GM23338 (cell line): ENCODE results near the gene ROBO1. TPM values are rescaled to one million over a fixed set of nuclear protein-coding genes. Genes with fewer than 3 reads are reported as not detected.

ENCODE experiments used
- ATAC-seq: fragments of 200-7000 bp; cut with Tn5 transposase; 3 replicates; pipeline ENCODE4 v1.9.1; 2020
- DNase-seq: peaks from one replicate; pipeline ENCODE4 v3.0.0-alpha.2; 2015; ENCODE audit warnings: low spot score
- H2AFZ ChIP-seq: fragments of 200-600 bp; sonication (generic); 2 replicates; pipeline ENCODE4 v1.8.0; 2016; ENCODE audit warnings: antibody characterized with exemption, mild to moderate bottlenecking, moderate library complexity
- H3F3A ChIP-seq: fragments of 200-600 bp; sonication (generic); replicated peaks from 2 replicates; pipeline ENCODE4 v1.8.0; 2017; ENCODE audit warnings: antibody characterized with exemption, mixed run types, low read depth
- H3K27ac ChIP-seq: fragments of 200-600 bp; sonication (generic); 2 replicates; pipeline ENCODE4 v1.6.1; 2016; ENCODE audit warnings: low read depth
- H3K27me3 ChIP-seq: fragments of 200-600 bp; sonication (generic); 2 replicates; pipeline ENCODE4 v1.8.0; 2016; ENCODE audit warnings: mild to moderate bottlenecking, mixed run types, moderate library complexity; ENCODE audit not compliant: insufficient read depth
- H3K36me3 ChIP-seq: fragments of 200-600 bp; sonication (generic); 2 replicates; pipeline ENCODE4 v1.8.0; 2016; ENCODE audit warnings: mild to moderate bottlenecking; ENCODE audit not compliant: insufficient read depth
- H3K4me1 ChIP-seq: fragments of 200-600 bp; sonication (generic); 2 replicates; pipeline ENCODE4 v1.8.0; 2016; ENCODE audit warnings: mild to moderate bottlenecking, moderate library complexity; ENCODE audit not compliant: insufficient read depth
- H3K4me2 ChIP-seq: fragments of 200-600 bp; sonication (generic); 2 replicates; pipeline ENCODE4 v1.7.1; 2017; ENCODE audit warnings: mixed run types
- H3K4me3 ChIP-seq: fragments of 200-600 bp; sonication (generic); 2 replicates; pipeline ENCODE4 v1.6.1; 2016; ENCODE audit warnings: mixed run types
- H3K79me2 ChIP-seq: fragments of 200-600 bp; sonication (generic); replicated peaks from 2 replicates; pipeline ENCODE4 v1.8.0; 2017; ENCODE audit warnings: mild to moderate bottlenecking; ENCODE audit not compliant: insufficient read depth
- H3K9me2 ChIP-seq: fragments of 200-600 bp; sonication (generic); 2 replicates; pipeline ENCODE4 v1.8.0; 2017; ENCODE audit not compliant: insufficient read depth
- H4K20me1 ChIP-seq: fragments of 200-600 bp; sonication (generic); replicated peaks from 2 replicates; pipeline ENCODE4 v1.8.0; 2017; ENCODE audit warnings: mild to moderate bottlenecking; ENCODE audit not compliant: insufficient read depth
- H3K27ac Mint-ChIP-seq: 2 replicates; pipeline ENCODE4 v1.8.0; 2020; ENCODE audit warnings: inconsistent platforms, mild to moderate bottlenecking, moderate library complexity, mixed read lengths
- H3K27me3 Mint-ChIP-seq: 3 replicates; pipeline ENCODE4 v1.8.0; 2022; ENCODE audit warnings: low read depth, mild to moderate bottlenecking, moderate library complexity, mixed read lengths, inconsistent platforms; ENCODE audit not compliant: insufficient read depth, poor library complexity
- H3K36me3 Mint-ChIP-seq: 3 replicates; pipeline ENCODE4 v1.8.0; 2021; ENCODE audit warnings: low read depth, mild to moderate bottlenecking, inconsistent platforms, moderate library complexity, mixed read lengths
- H3K4me1 Mint-ChIP-seq: 3 replicates; pipeline ENCODE4 v1.8.0; 2020; ENCODE audit warnings: mild to moderate bottlenecking, inconsistent platforms, mixed read lengths
- H3K4me3 Mint-ChIP-seq: 3 replicates; pipeline ENCODE4 v1.8.0; 2021; ENCODE audit warnings: moderate library complexity, mild to moderate bottlenecking, inconsistent platforms, mixed read lengths
- H3K9me3 Mint-ChIP-seq: 3 replicates; pipeline ENCODE4 v1.8.0; 2020; ENCODE audit warnings: moderate library complexity, mild to moderate bottlenecking, inconsistent platforms, mixed read lengths
- CREB1 ChIP-seq: fragments of 250-450 bp; sonication (Bioruptor Pico); IDR thresholded peaks from 2 replicates; pipeline ENCODE4 v1.5.0; 2020; ENCODE audit warnings: low read depth, mild to moderate bottlenecking, moderate library complexity
- EZH2phosphoT487 ChIP-seq: fragments of 200-600 bp; sonication (generic); IDR thresholded peaks from one replicate; pipeline ENCODE4 v1.8.1; 2018; ENCODE audit warnings: antibody characterized with exemption; ENCODE audit not compliant: unreplicated experiment
- POLR2AphosphoS5 ChIP-seq: IDR thresholded peaks from 2 replicates; pipeline ENCODE4 v1.6.1; 2016; ENCODE audit warnings: antibody characterized with exemption, low read depth
- REST ChIP-seq: IDR thresholded peaks from one replicate; pipeline ENCODE4 v1.6.1; 2018; ENCODE audit warnings: antibody characterized with exemption; ENCODE audit not compliant: unreplicated experiment
- STAT1 ChIP-seq: IDR thresholded peaks from one replicate; pipeline ENCODE4 v1.6.1; 2016; ENCODE audit warnings: antibody characterized with exemption; ENCODE audit not compliant: unreplicated experiment
- ZNF331 ChIP-seq: fragments of 250-450 bp; sonication (Bioruptor Pico); IDR thresholded peaks from 2 replicates; pipeline ENCODE4 v1.5.0; 2020; ENCODE audit warnings: low read depth, mild to moderate bottlenecking, moderate library complexity
- ZNF462 ChIP-seq: fragments of 250-450 bp; sonication (Bioruptor Pico); IDR thresholded peaks from 2 replicates; pipeline ENCODE4 v1.5.0; 2020; ENCODE audit warnings: mild to moderate bottlenecking, moderate library complexity
- polyA plus RNA-seq: library from polyadenylated mRNA; unstranded; fragments of >200 nt; fragmentation: Nextera tagmentation; extraction: Ambion mirVana; gene quantifications from 2 replicates; pipeline ENCODE4 v1.2.1, GENCODE V29; 2016
- total RNA-seq: library from RNA; depleted of rRNA; stranded (reverse); fragments of >200 nt; shearing (Covaris generic); gene quantifications from 2 replicates; pipeline ENCODE4 v1.2.3, GENCODE V29; 2014
- TF ChIP-seq, protein P1 (sequence below): IDR thresholded peaks from 2 replicates; pipeline ENCODE4 v1.6.1; 2016; ENCODE audit warnings: antibody characterized with exemption

ROBO1 gene
- total and polyA plus RNA-seq, 2 experiments from 2014 or later = 19.2 to 78.3 TPM

- H3K9me2 ChIP-seq = no peaks in the 10 kb centered on the region
- H3K79me2 ChIP-seq = no peaks in the 10 kb centered on the region
- no peak overlapping the region for H3K27ac Mint-ChIP-seq
- no peaks in the 10 kb centered on the region for H3K27me3 Mint-ChIP-seq
- no peak overlapping the region for H3K4me3 ChIP-seq
- H3K27me3 ChIP-seq = no peaks in the 10 kb centered on the region
- H3K4me2 ChIP-seq = no peak overlapping the region
- DNase-seq = no peak
- H2AFZ ChIP-seq = no peak overlapping the region
- no peak for ATAC-seq
- H3K9me3 Mint-ChIP-seq = no peaks in the 10 kb centered on the region
- H3K4me1 Mint-ChIP-seq = no peaks in the 10 kb centered on the region; the same call in 1 of the 3 replicates
- no peaks in the 10 kb centered on the region for H4K20me1 ChIP-seq
- no peak overlapping the region for H3K4me3 Mint-ChIP-seq
- TF ChIP-seq STAT1 (no peak), ZNF331 (CRISPR knock-in tag) (no peak), REST (no peak), EZH2phosphoT487 (no peak), ZNF462 (CRISPR knock-in tag) (no peak), CREB1 (CRISPR knock-in tag) (no peak), POLR2AphosphoS5 (no peak)
- TF ChIP-seq, protein P1, sequence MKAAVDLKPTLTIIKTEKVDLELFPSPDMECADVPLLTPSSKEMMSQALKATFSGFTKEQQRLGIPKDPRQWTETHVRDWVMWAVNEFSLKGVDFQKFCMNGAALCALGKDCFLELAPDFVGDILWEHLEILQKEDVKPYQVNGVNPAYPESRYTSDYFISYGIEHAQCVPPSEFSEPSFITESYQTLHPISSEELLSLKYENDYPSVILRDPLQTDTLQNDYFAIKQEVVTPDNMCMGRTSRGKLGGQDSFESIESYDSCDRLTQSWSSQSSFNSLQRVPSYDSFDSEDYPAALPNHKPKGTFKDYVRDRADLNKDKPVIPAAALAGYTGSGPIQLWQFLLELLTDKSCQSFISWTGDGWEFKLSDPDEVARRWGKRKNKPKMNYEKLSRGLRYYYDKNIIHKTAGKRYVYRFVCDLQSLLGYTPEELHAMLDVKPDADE = no peak
- H3K36me3 ChIP-seq = no peaks in the 10 kb centered on the region
- no peaks in the 10 kb centered on the region for H3K4me1 ChIP-seq
- no peaks in the 10 kb centered on the region for H3K36me3 Mint-ChIP-seq
- H3K27ac ChIP-seq = no peak overlapping the region
- H3F3A ChIP-seq = no peaks in the 10 kb centered on the region
These were observed 669.7 kb downstream of the ROBO1 start for GRCh38 chr3:79097964-79098660.
